Stimulated activated CD4-positive, alpha-beta T cell treated with anti-CD3 and anti-CD28 coated beads, TNF-alpha, amount 100 ng/mL, for 4 hours (primary cell): ENCODE data around the gene KCNN3.

ENCODE experiments used
- DNase-seq, 3 experiments: peaks; one replicate each; pipeline ENCODE4 v3.0.0-alpha.2; 2020; ENCODE audit warnings: low read depth in 3 of 3

The KCNN3 gene

GRCh38 chr1:154772056-154772455 is 98.0 kb downstream of the KCNN3 start:
- no peak for DNase-seq

- DNase-seq, result no peak
Observed at GRCh38 chr1:154770897-154771594, 99.0 kb downstream of the KCNN3 start.

GRCh38 chr1:154769193-154769895 is 100.7 kb downstream of the KCNN3 start:
- DNase-seq, result no peak

GRCh38 chr1:154768456-154769125 is 101.5 kb downstream of the KCNN3 start:
- DNase-seq, result no peak

GRCh38 chr1:154767315-154768240 is 102.5 kb downstream of the KCNN3 start:
- DNase-seq, result no peak

- DNase-seq, result no peak
Observed at GRCh38 chr1:154765970-154766369, 104.1 kb downstream of the KCNN3 start.

GRCh38 chr1:154764773-154765172 is 105.3 kb downstream of the KCNN3 start:
- DNase-seq, result no peak

GRCh38 chr1:154764181-154764580 is 105.9 kb downstream of the KCNN3 start:
- DNase-seq, result no peak

- DNase-seq, result peak; percentile 78 to 86 (median 78)
Observed at GRCh38 chr1:154760469-154760933, 109.6 kb downstream of the KCNN3 start.

- DNase-seq, result no peak
Observed at GRCh38 chr1:154759793-154760192, 110.3 kb downstream of the KCNN3 start.

- DNase-seq, result peak in 2 of 3 experiments; percentile 68 to 72
Observed at GRCh38 chr1:154759196-154759595, 110.9 kb downstream of the KCNN3 start.

- no peak for DNase-seq
Observed at GRCh38 chr1:154758346-154758745, 111.7 kb downstream of the KCNN3 start.

- no peak for DNase-seq
Observed at GRCh38 chr1:154756793-154757548, 113.1 kb downstream of the KCNN3 start.

- no peak for DNase-seq
Observed at GRCh38 chr1:154755858-154756730, 114.0 kb downstream of the KCNN3 start.

- no peak for DNase-seq
Observed at GRCh38 chr1:154753426-154753825, 116.7 kb downstream of the KCNN3 start.

- DNase-seq, result no peak
Observed at GRCh38 chr1:154752273-154753030, 117.6 kb downstream of the KCNN3 start.

- no peak for DNase-seq
Observed at GRCh38 chr1:154751690-154752089, 118.4 kb downstream of the KCNN3 start.

- no peak for DNase-seq
Observed at GRCh38 chr1:154750681-154751665, 119.1 kb downstream of the KCNN3 start.
